ENCODE measurements around the gene RPP25. TPM values are rescaled to one million over a fixed set of nuclear protein-coding genes. Genes with fewer than 3 reads are reported as not detected.

Gene RPP25
- 0.53 and 1.2 TPM in 2 replicates for total RNA-seq

GRCh38 chr15:74956648-74957475 is at the start of gene RPP25:
Gene RPP25, minus strand, starts transcription at chr15:74956772. Its CDS starts 189 bp downstream, at chr15:74956583.

GRCh38 chr15:74995182-74995778 is 38.7 kb upstream of the RPP25 start, which contains the start of gene SCAMP5:
Gene SCAMP5, plus strand, starts transcription at chr15:74995563. Its CDS starts 16,277 bp downstream, at chr15:75011840.

GRCh38 chr15:74937590-74938371 is 18.8 kb downstream of the RPP25 start, which contains the start of gene COX5A:
Gene COX5A, minus strand, starts transcription at chr15:74938073. Its CDS starts 59 bp downstream, at chr15:74938014.

GRCh38 chr15:74906450-74907162 is 50.0 kb downstream of the RPP25 start, which contains the start of gene FAM219B:
Gene FAM219B, minus strand, starts transcription at chr15:74906851. Its CDS starts 51 bp downstream, at chr15:74906800.

Other genes starting within 250 kb of the RPP25 start
- gene CYP1A1, start 231.2 kb downstream of the RPP25 start, total RNA-seq, result not detected in 2 replicates
- gene CYP1A2, start 207.9 kb downstream of the RPP25 start, total RNA-seq, result not detected in 2 replicates
- gene CSK, start 174.7 kb downstream of the RPP25 start, total RNA-seq, result 22.2 and 26.6 TPM in 2 replicates
- gene LMAN1L, start 143.9 kb downstream of the RPP25 start, total RNA-seq, result not detected in 2 replicates
- gene CPLX3, start 130.1 kb downstream of the RPP25 start, total RNA-seq, result not detected in 2 replicates
- 18.8 and 35.2 TPM in 2 replicates for gene ULK3, start 113.6 kb downstream of the RPP25 start, total RNA-seq
- 60.4 and 87.6 TPM in 2 replicates for gene SCAMP2, start 83.4 kb downstream of the RPP25 start, total RNA-seq
- gene MPI, start 66.7 kb downstream of the RPP25 start, total RNA-seq, result 46.6 and 74.1 TPM in 2 replicates
- 22.2 and 48.7 TPM in 2 replicates for gene FAM219B, start 49.9 kb downstream of the RPP25 start, total RNA-seq
- 139 and 151 TPM in 2 replicates for gene COX5A, start 18.7 kb downstream of the RPP25 start, total RNA-seq
- 2.0 and 5.5 TPM in 2 replicates for gene SCAMP5, start 38.8 kb upstream of the RPP25 start, total RNA-seq
- gene PPCDC, start 66.8 kb upstream of the RPP25 start, total RNA-seq, result 15.9 and 23.7 TPM in 2 replicates
- 10.1 and 10.8 TPM in 2 replicates for gene C15orf39, start 245.1 kb upstream of the RPP25 start, total RNA-seq